ENCODE results near the gene TRIM58. TPM values are rescaled to one million over a fixed set of nuclear protein-coding genes. Genes with fewer than 3 reads are reported as not detected.

Gene TRIM58
- polyA plus RNA-seq, 2 donors: 0.15 TPM; not detected in 1

DNA sequence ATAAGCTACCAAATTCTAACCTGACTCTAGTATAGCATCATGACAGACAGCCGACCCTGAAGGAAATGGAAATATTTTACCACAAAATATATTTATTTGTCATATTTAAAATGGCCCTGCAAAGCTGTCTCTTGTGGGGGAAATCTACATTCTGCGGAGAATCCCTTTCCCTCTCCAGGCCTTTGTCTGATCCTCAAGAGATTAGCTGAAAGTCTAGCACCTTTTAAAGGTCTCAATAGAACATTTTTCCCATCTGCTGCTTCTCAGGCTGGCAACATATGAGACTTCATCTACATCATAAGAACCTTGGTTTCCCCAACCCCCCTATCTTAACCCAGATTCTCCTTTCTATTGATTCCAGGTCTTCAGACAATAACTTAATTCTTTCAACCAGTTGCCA is 13.6 kb upstream of the TRIM58 start:
- 51 to 84% methylated on average over 2 of the region's 2 CpGs for WGBS, 2 donors

DNA sequence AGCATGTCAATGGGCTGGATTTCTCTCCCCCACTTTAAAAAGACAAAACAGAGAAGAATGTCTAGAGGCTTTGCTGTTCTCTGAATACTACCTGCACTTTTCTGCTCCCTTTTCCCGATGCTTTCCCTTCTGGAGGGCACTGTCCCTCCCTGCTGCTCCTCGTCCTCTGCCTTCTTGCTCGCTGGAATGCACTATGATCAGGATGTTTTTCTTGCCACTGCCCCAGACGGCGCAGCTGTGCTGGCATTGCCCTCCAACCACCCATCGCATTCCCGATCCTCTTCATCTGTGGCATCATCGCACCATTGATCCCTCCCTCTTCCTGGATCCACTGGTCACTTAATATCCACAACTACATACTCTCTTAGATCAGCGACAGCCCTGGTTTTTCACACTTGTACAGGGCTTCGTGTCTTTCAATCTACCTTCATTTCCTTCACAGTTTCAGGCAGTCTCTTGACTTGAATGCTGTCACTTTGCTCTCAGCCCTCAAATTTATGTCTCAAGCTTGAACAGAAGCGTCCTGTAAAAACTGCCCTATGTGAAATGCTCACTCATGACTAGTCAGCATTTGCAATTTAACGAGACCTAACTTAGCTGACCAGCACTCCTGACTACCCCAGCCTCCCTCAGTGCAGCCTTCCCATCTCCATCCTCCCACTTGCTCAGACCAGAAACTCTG is 11.8 kb upstream of the TRIM58 start:
- no peaks in the 10 kb centered on the region for H3K4me1 ChIP-seq (ENCODE audit: control insufficient read depth in 2 of 2, insufficient read depth in 2 of 2, low read length in 1 of 2)
- WGBS, 2 donors: 73% methylated on average over 12 of the region's 12 CpGs

More for the DNA sequence above, 13.6 kb upstream of the TRIM58 start:
- H3K4me3 ChIP-seq (ENCODE audit: low read depth in 1 of 2, low read length in 2 of 2): no peak overlapping the region
- H3K36me3 ChIP-seq (ENCODE audit: control insufficient read depth in 2 of 2, insufficient read depth in 2 of 2, low read length in 1 of 2): no peaks in the 10 kb centered on the region
- H3K4me1 ChIP-seq (ENCODE audit: control insufficient read depth in 2 of 2, insufficient read depth in 2 of 2, low read length in 1 of 2): no peaks in the 10 kb centered on the region
- peaks cover 3 to 5% of the 10 kb centered on the region in 2 donors for H3K9me3 ChIP-seq (ENCODE audit: control insufficient read depth in 2 of 2, insufficient read depth in 1 of 2, low read depth in 1 of 2, low read length in 1 of 2)
- no peaks in the 10 kb centered on the region for H3K27me3 ChIP-seq (ENCODE audit: control insufficient read depth in 1 of 2, insufficient read depth in 2 of 2, low read length in 2 of 2)
- H3K27ac ChIP-seq (ENCODE audit: low read depth in 2 of 2, low read length in 1 of 2): no peak overlapping the region

DNA sequence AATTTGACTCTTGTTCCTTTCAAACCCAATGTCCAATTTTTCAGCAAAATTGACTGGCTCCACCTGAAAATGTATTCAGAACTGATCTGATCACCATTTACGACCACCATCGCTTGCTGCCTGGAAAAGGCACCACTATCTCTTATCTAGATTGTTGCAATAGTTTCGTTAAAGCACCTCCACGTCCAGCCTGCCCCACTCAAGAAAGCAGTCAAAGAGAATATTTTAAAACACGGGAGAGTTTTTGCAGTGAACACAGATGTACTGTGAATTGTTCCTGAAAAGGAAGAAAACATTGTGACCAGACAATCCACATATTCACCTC is 11.3 kb upstream of the TRIM58 start:
- Histone ChIP-seq H3K36me3 (ENCODE audit: control insufficient read depth in 2 of 2, insufficient read depth in 2 of 2, low read length in 1 of 2) (no peaks in the 10 kb centered on the region), H3K4me3 (ENCODE audit: low read depth in 1 of 2, low read length in 2 of 2) (no peak overlapping the region), H3K9me3 (ENCODE audit: control insufficient read depth in 2 of 2, insufficient read depth in 1 of 2, low read depth in 1 of 2, low read length in 1 of 2) (peaks cover 3 to 5% of the 10 kb centered on the region in 2 donors), H3K4me1 (ENCODE audit: control insufficient read depth in 2 of 2, insufficient read depth in 2 of 2, low read length in 1 of 2) (no peaks in the 10 kb centered on the region), H3K27ac (ENCODE audit: low read depth in 2 of 2, low read length in 1 of 2) (no peak overlapping the region), H3K27me3 (ENCODE audit: control insufficient read depth in 1 of 2, insufficient read depth in 2 of 2, low read length in 2 of 2) (no peaks in the 10 kb centered on the region)
- 68 to 81% methylated on average over 5 of the region's 5 CpGs for WGBS, 2 donors

More for the DNA sequence above, 11.8 kb upstream of the TRIM58 start:
- no peak overlapping the region for H3K4me3 ChIP-seq (ENCODE audit: low read depth in 1 of 2, low read length in 2 of 2)
- peaks cover 3 to 5% of the 10 kb centered on the region in 2 donors for H3K9me3 ChIP-seq (ENCODE audit: control insufficient read depth in 2 of 2, insufficient read depth in 1 of 2, low read depth in 1 of 2, low read length in 1 of 2)
- H3K27me3 ChIP-seq (ENCODE audit: control insufficient read depth in 1 of 2, insufficient read depth in 2 of 2, low read length in 2 of 2): no peaks in the 10 kb centered on the region
- no peaks in the 10 kb centered on the region for H3K36me3 ChIP-seq (ENCODE audit: control insufficient read depth in 2 of 2, insufficient read depth in 2 of 2, low read length in 1 of 2)
- H3K27ac ChIP-seq (ENCODE audit: low read depth in 2 of 2, low read length in 1 of 2): no peak overlapping the region

DNA sequence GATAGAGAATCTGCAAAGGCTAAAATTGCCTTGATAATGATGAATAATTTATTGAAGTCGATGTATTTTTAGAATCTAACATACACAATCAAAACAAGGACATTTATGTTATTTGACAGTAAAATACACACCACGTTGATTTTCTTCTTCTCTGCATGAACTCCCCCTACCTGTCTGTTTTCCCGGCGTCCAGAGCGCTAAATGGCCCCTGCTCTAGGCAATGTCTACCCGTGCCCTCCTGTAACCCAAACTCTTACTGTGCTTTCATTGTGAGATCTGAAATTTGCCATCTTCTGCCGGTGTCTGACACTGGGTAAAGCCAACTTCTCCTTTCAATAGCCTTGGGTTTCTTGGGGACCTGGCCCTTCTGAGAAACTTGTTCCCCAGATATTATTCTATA is 8.6 kb upstream of the TRIM58 start:
- no peak overlapping the region for H3K4me3 ChIP-seq (ENCODE audit: low read depth in 1 of 2, low read length in 2 of 2)
- H3K36me3 ChIP-seq (ENCODE audit: control insufficient read depth in 2 of 2, insufficient read depth in 2 of 2, low read length in 1 of 2): no peaks in the 10 kb centered on the region
- peaks cover 0 to 4% of the 10 kb centered on the region in 2 donors for H3K27me3 ChIP-seq (ENCODE audit: control insufficient read depth in 1 of 2, insufficient read depth in 2 of 2, low read length in 2 of 2)
- 80 to 87% methylated on average over 7 of the region's 7 CpGs for WGBS, 2 donors
- no peaks in the 10 kb centered on the region for H3K4me1 ChIP-seq (ENCODE audit: control insufficient read depth in 2 of 2, insufficient read depth in 2 of 2, low read length in 1 of 2)
- H3K27ac ChIP-seq (ENCODE audit: low read depth in 2 of 2, low read length in 1 of 2): no peak overlapping the region
- no peaks in the 10 kb centered on the region for H3K9me3 ChIP-seq (ENCODE audit: control insufficient read depth in 2 of 2, insufficient read depth in 1 of 2, low read depth in 1 of 2, low read length in 1 of 2)

DNA sequence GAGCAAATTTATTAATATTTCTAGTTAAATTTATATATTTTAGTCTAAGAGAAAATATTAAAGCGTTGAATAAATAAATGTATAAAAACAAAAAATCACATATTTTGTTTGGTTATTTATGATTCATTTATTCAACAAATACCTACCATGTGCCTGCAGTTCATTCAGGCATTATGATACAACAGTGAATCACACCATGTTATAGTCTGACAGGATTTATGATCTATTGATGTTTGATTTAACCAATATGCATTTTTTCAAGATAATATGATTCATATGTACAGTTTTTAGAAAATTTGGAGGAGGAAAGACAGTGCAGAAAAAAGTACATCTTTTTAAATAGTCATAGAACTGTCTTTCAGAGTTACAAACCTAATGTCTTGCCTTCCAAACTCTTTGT is 7.4 kb upstream of the TRIM58 start:
- 84 to 92% methylated on average over 1 of the region's 1 CpG for WGBS, 2 donors
- Histone ChIP-seq H3K4me1 (ENCODE audit: control insufficient read depth in 2 of 2, insufficient read depth in 2 of 2, low read length in 1 of 2) (no peaks in the 10 kb centered on the region), H3K36me3 (ENCODE audit: control insufficient read depth in 2 of 2, insufficient read depth in 2 of 2, low read length in 1 of 2) (no peaks in the 10 kb centered on the region), H3K27ac (ENCODE audit: low read depth in 2 of 2, low read length in 1 of 2) (no peak overlapping the region), H3K4me3 (ENCODE audit: low read depth in 1 of 2, low read length in 2 of 2) (no peak overlapping the region), H3K27me3 (ENCODE audit: control insufficient read depth in 1 of 2, insufficient read depth in 2 of 2, low read length in 2 of 2) (peaks cover 0 to 4% of the 10 kb centered on the region in 2 donors), H3K9me3 (ENCODE audit: control insufficient read depth in 2 of 2, insufficient read depth in 1 of 2, low read depth in 1 of 2, low read length in 1 of 2) (no peaks in the 10 kb centered on the region)

DNA sequence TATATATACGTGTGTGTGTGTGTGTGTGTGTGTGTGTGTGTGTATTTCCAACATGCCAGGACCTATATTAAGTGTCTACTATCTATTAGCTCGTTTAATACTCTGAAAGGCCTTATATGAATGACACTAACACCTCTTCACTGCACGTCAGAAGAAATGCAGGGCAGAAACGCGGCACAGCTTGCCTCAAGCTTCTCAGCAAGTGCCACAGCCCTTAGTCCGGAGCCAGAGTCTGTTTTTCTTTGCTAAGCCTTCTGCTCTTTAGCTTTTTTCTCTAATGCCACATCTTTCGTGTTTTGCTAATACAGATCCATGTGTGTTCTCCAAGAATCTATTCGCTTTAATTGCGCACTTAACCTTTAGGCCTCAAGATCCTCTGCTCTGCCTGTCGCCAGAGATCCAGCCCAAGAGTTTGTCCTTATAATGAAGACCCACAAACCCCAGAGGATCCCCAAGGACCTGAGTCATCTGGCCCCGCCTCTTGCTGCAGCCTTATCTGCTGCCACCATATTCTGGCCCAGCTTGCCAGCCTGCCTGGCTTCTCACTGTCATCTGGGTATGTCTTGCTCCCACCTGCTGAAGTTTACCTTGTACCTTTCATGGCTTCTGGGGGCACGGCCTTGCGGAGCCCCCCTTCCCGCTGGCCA is 2.0 kb upstream of the TRIM58 start:
- H3K4me3 ChIP-seq (ENCODE audit: low read depth in 1 of 2, low read length in 2 of 2): no peak overlapping the region
- H3K27ac ChIP-seq (ENCODE audit: low read depth in 2 of 2, low read length in 1 of 2): no peak overlapping the region
- WGBS, 2 donors: 80 to 81% methylated on average over 14 of the region's 14 CpGs
- no peaks in the 10 kb centered on the region for H3K36me3 ChIP-seq (ENCODE audit: control insufficient read depth in 2 of 2, insufficient read depth in 2 of 2, low read length in 1 of 2)
- peaks cover 6 to 9% of the 10 kb centered on the region in 2 donors for H3K9me3 ChIP-seq (ENCODE audit: control insufficient read depth in 2 of 2, insufficient read depth in 1 of 2, low read depth in 1 of 2, low read length in 1 of 2)
- H3K27me3 ChIP-seq (ENCODE audit: control insufficient read depth in 1 of 2, insufficient read depth in 2 of 2, low read length in 2 of 2): peaks cover 4% of the 10 kb centered on the region in 2 donors
- H3K4me1 ChIP-seq (ENCODE audit: control insufficient read depth in 2 of 2, insufficient read depth in 2 of 2, low read length in 1 of 2): peaks cover 0 to 6% of the 10 kb centered on the region in 2 donors

DNA sequence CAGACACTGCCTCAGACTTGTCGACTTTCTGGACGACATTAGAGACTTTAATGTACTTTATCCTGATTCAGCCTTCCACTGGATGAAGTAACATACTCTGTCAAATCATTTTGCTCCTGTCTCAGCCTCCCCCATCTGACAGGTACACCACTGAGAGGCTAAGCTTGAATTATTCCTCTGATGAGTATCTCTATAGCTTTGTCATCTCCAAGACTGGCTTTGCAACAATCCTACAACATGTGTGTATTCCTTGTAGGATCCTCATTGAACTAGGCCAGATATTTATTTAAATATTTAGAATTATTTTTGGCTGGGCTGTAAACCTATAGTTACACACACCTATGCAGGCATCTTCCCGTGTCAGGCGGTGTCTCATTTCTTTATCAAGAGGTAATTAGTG is 1.1 kb upstream of the TRIM58 start:
- peaks cover 4% of the 10 kb centered on the region in 2 donors for H3K27me3 ChIP-seq (ENCODE audit: control insufficient read depth in 1 of 2, insufficient read depth in 2 of 2, low read length in 2 of 2)
- no peak overlapping the region for H3K4me3 ChIP-seq (ENCODE audit: low read depth in 1 of 2, low read length in 2 of 2)
- H3K27ac ChIP-seq (ENCODE audit: low read depth in 2 of 2, low read length in 1 of 2): no peak overlapping the region
- H3K9me3 ChIP-seq (ENCODE audit: control insufficient read depth in 2 of 2, insufficient read depth in 1 of 2, low read depth in 1 of 2, low read length in 1 of 2): peaks cover 6 to 9% of the 10 kb centered on the region in 2 donors
- H3K36me3 ChIP-seq (ENCODE audit: control insufficient read depth in 2 of 2, insufficient read depth in 2 of 2, low read length in 1 of 2): no peaks in the 10 kb centered on the region
- 82 to 90% methylated on average over 4 of the region's 4 CpGs for WGBS, 2 donors
- peaks cover 0 to 6% of the 10 kb centered on the region in 2 donors for H3K4me1 ChIP-seq (ENCODE audit: control insufficient read depth in 2 of 2, insufficient read depth in 2 of 2, low read length in 1 of 2)

DNA sequence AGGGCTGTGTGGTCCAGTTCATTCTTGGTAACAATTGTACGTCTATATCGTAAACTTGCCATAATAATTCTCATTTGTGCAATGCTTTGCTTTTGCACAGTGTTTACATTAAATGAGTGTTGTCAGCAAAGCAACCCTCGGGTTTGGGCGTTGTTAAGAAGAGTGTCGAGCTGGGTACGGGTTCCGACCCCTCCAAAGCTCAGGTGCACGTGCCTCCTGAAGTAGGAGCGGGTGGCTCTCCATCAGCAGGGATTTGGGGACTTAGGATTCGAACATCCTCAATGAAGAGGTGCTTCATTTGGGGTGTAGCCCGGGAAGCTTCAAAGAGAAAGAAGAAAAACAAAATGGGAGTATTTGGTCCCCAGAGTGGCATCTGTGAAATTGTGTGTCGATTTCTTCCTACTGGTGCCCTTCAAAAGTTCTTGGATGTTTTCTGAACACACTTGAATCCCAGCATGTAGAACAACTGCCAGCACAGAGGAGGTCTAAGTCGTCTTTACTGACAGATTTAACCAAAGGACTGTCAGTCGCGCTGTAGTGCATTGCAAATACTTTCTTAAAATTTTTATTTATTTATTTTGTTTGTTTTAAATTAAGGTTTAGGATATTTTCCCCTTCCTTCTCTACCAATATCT is 1.1 kb downstream of the TRIM58 start:
- Histone ChIP-seq H3K36me3 (ENCODE audit: control insufficient read depth in 2 of 2, insufficient read depth in 2 of 2, low read length in 1 of 2) (no peaks in the 10 kb centered on the region), H3K27ac (ENCODE audit: low read depth in 2 of 2, low read length in 1 of 2) (no peak overlapping the region), H3K9me3 (ENCODE audit: control insufficient read depth in 2 of 2, insufficient read depth in 1 of 2, low read depth in 1 of 2, low read length in 1 of 2) (peaks cover 6 to 9% of the 10 kb centered on the region in 2 donors), H3K4me1 (ENCODE audit: control insufficient read depth in 2 of 2, insufficient read depth in 2 of 2, low read length in 1 of 2) (peaks cover 0 to 6% of the 10 kb centered on the region in 2 donors), H3K27me3 (ENCODE audit: control insufficient read depth in 1 of 2, insufficient read depth in 2 of 2, low read length in 2 of 2) (peaks cover 0 to 4% of the 10 kb centered on the region in 2 donors), H3K4me3 (ENCODE audit: low read depth in 1 of 2, low read length in 2 of 2) (peak overlapping the region in 1 of 2 donors; percentile 35)
- WGBS, 2 donors: 35 to 43% methylated on average over 15 of the region's 15 CpGs

DNA sequence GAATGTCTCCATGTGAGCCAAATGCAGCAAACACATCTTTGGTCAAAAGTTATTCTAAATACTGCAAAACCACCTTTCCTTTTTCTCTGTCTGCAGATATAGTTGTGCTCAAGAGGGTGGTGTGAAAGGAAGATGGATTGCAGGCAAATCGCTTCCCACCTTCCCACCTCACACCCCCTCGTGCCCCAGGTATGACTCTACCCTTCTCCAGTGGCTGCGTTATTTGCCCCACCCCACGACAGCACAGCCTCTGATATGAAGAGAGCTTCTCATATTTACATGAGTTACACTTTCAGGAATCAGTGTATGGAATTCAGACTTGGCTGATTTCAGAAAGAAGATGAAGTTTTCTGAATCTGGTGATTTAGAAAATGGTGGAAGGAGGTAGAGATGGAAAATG is 5.8 kb downstream of the TRIM58 start:
- no peak overlapping the region for H3K4me3 ChIP-seq (ENCODE audit: low read depth in 1 of 2, low read length in 2 of 2)
- H3K36me3 ChIP-seq (ENCODE audit: control insufficient read depth in 2 of 2, insufficient read depth in 2 of 2, low read length in 1 of 2): no peaks in the 10 kb centered on the region
- peaks cover 0 to 3% of the 10 kb centered on the region in 2 donors for H3K27me3 ChIP-seq (ENCODE audit: control insufficient read depth in 1 of 2, insufficient read depth in 2 of 2, low read length in 2 of 2)
- 74 to 77% methylated on average over 4 of the region's 4 CpGs for WGBS, 2 donors
- H3K27ac ChIP-seq (ENCODE audit: low read depth in 2 of 2, low read length in 1 of 2): no peak overlapping the region
- H3K9me3 ChIP-seq (ENCODE audit: control insufficient read depth in 2 of 2, insufficient read depth in 1 of 2, low read depth in 1 of 2, low read length in 1 of 2): peaks cover 0 to 2% of the 10 kb centered on the region in 2 donors
- no peaks in the 10 kb centered on the region for H3K4me1 ChIP-seq (ENCODE audit: control insufficient read depth in 2 of 2, insufficient read depth in 2 of 2, low read length in 1 of 2)

Data from esophagus (tissue), 2 donors.